ENCODE data around the gene ERGIC2.
A peak's percentile ranks its signal among the peaks of the same experiment; 100 is the strongest.

ERGIC2 gene

GRCh38 chr12:29314416-29314815, 66.6 kb downstream of the ERGIC2 start:
- Histone ChIP-seq H3K27me3 (ENCODE audit: insufficient read depth, low read length) (no peaks in the 10 kb centered on the region), H3K4me2 (ENCODE audit: low read length) (no peak overlapping the region), H2BK5ac (ENCODE audit: low read depth, low read length, poor library complexity) (no peak overlapping the region), H3K9ac (ENCODE audit: low read length) (no peak overlapping the region), H3K36me3 (ENCODE audit: control insufficient read depth in 1 of 2, insufficient read depth in 2 of 2, low read length in 2 of 2) (peaks cover 0 to 3% of the 10 kb centered on the region in 2 experiments), H4K8ac (ENCODE audit: low read depth, low read length) (no peak overlapping the region), H2BK120ac (ENCODE audit: insufficient read depth, low read length, poor library complexity) (no peak overlapping the region), H3K14ac (ENCODE audit: low read length) (no peak overlapping the region), H2AFZ (ENCODE audit: insufficient read depth, low read length, poor library complexity) (no peak overlapping the region), H2BK12ac (ENCODE audit: low read length) (no peak overlapping the region), H3K23ac (ENCODE audit: low read length) (no peak overlapping the region), H4K91ac (ENCODE audit: low read depth, low read length) (no peak overlapping the region), H2AK5ac (ENCODE audit: low read length) (no peak overlapping the region), H3K18ac (ENCODE audit: low read length) (no peak overlapping the region), H3K27ac (ENCODE audit: low read depth, low read length) (no peak overlapping the region), H3K9me3 (ENCODE audit: insufficient read depth, low read depth, low read length) (no peaks in the 10 kb centered on the region), H4K12ac (ENCODE audit: low read depth, low read length) (no peak overlapping the region), H3K4me3 (ENCODE audit: low read depth, low read length) (no peak overlapping the region), H3K79me2 (ENCODE audit: control insufficient read depth, insufficient read depth, low read length, poor library complexity) (no peaks in the 10 kb centered on the region), H3K79me1 (ENCODE audit: low read length) (no peaks in the 10 kb centered on the region), H3K4me1 (ENCODE audit: control insufficient read depth in 1 of 2, insufficient read depth in 2 of 2, low read length in 2 of 2) (peaks cover 0 to 3% of the 10 kb centered on the region in 2 experiments), H3K4ac (ENCODE audit: low read depth, low read length) (no peak overlapping the region)
- WGBS (ENCODE audit: extremely low coverage, insufficient coverage, insufficient read length): no CpG with 5 or more reads among the region's 2 CpGs
- DNase-seq: no peak

- no peaks in the 10 kb centered on the region for H3K79me1 ChIP-seq (ENCODE audit: low read length)
- H4K12ac ChIP-seq (ENCODE audit: low read depth, low read length): no peak overlapping the region
- no peaks in the 10 kb centered on the region for H3K79me2 ChIP-seq (ENCODE audit: control insufficient read depth, insufficient read depth, low read length, poor library complexity)
- H2BK120ac ChIP-seq (ENCODE audit: insufficient read depth, low read length, poor library complexity): no peak overlapping the region
- no peak overlapping the region for H4K8ac ChIP-seq (ENCODE audit: low read depth, low read length)
- no peak overlapping the region for H3K23ac ChIP-seq (ENCODE audit: low read length)
- H3K27ac ChIP-seq (ENCODE audit: low read depth, low read length): no peak overlapping the region
- H2BK5ac ChIP-seq (ENCODE audit: low read depth, low read length, poor library complexity): no peak overlapping the region
- H2AK5ac ChIP-seq (ENCODE audit: low read length): no peak overlapping the region
- no peak overlapping the region for H2BK12ac ChIP-seq (ENCODE audit: low read length)
- H3K9ac ChIP-seq (ENCODE audit: low read length): no peak overlapping the region
- H3K18ac ChIP-seq (ENCODE audit: low read length): no peak overlapping the region
- no peak overlapping the region for H3K14ac ChIP-seq (ENCODE audit: low read length)
- H4K91ac ChIP-seq (ENCODE audit: low read depth, low read length): no peak overlapping the region
- no peak overlapping the region for H3K4me2 ChIP-seq (ENCODE audit: low read length)
- no peak for DNase-seq
- no CpG with 5 or more reads among the region's 4 CpGs for WGBS (ENCODE audit: extremely low coverage, insufficient coverage, insufficient read length)
- H2AFZ ChIP-seq (ENCODE audit: insufficient read depth, low read length, poor library complexity): no peak overlapping the region
- H3K27me3 ChIP-seq (ENCODE audit: insufficient read depth, low read length): no peaks in the 10 kb centered on the region
- no peaks in the 10 kb centered on the region for H3K9me3 ChIP-seq (ENCODE audit: insufficient read depth, low read depth, low read length)
- no peak overlapping the region for H3K4ac ChIP-seq (ENCODE audit: low read depth, low read length)
- H3K4me3 ChIP-seq (ENCODE audit: low read depth, low read length): no peak overlapping the region
- H3K4me1 ChIP-seq (ENCODE audit: control insufficient read depth in 1 of 2, insufficient read depth in 2 of 2, low read length in 2 of 2): no peaks in the 10 kb centered on the region
- no peaks in the 10 kb centered on the region for H3K36me3 ChIP-seq (ENCODE audit: control insufficient read depth in 1 of 2, insufficient read depth in 2 of 2, low read length in 2 of 2)
These were observed 70.1 kb downstream of the ERGIC2 start for GRCh38 chr12:29310899-29311298.

GRCh38 chr12:29309320-29309902, 71.6 kb downstream of the ERGIC2 start:
- H3K79me2 ChIP-seq (ENCODE audit: control insufficient read depth, insufficient read depth, low read length, poor library complexity): no peaks in the 10 kb centered on the region
- no peaks in the 10 kb centered on the region for H3K4me1 ChIP-seq (ENCODE audit: control insufficient read depth in 1 of 2, insufficient read depth in 2 of 2, low read length in 2 of 2)
- no peaks in the 10 kb centered on the region for H3K36me3 ChIP-seq (ENCODE audit: control insufficient read depth in 1 of 2, insufficient read depth in 2 of 2, low read length in 2 of 2)
- no peak overlapping the region for H3K14ac ChIP-seq (ENCODE audit: low read length)
- H3K27ac ChIP-seq (ENCODE audit: low read depth, low read length): no peak overlapping the region
- H2AK5ac ChIP-seq (ENCODE audit: low read length): no peak overlapping the region
- H2AFZ ChIP-seq (ENCODE audit: insufficient read depth, low read length, poor library complexity): no peak overlapping the region
- DNase-seq: peak in 1 of 2 donors; percentile 30
- H3K4ac ChIP-seq (ENCODE audit: low read depth, low read length): no peak overlapping the region
- H3K9me3 ChIP-seq (ENCODE audit: insufficient read depth, low read depth, low read length): no peaks in the 10 kb centered on the region
- no peak overlapping the region for H2BK120ac ChIP-seq (ENCODE audit: insufficient read depth, low read length, poor library complexity)
- no peak overlapping the region for H3K23ac ChIP-seq (ENCODE audit: low read length)
- no peak overlapping the region for H3K18ac ChIP-seq (ENCODE audit: low read length)
- H3K27me3 ChIP-seq (ENCODE audit: insufficient read depth, low read length): no peaks in the 10 kb centered on the region
- no peak overlapping the region for H2BK12ac ChIP-seq (ENCODE audit: low read length)
- H4K91ac ChIP-seq (ENCODE audit: low read depth, low read length): no peak overlapping the region
- H4K12ac ChIP-seq (ENCODE audit: low read depth, low read length): no peak overlapping the region
- no peak overlapping the region for H2BK5ac ChIP-seq (ENCODE audit: low read depth, low read length, poor library complexity)
- H3K4me3 ChIP-seq (ENCODE audit: low read depth, low read length): no peak overlapping the region
- no CpG with 5 or more reads among the region's 4 CpGs for WGBS (ENCODE audit: extremely low coverage, insufficient coverage, insufficient read length)
- H3K4me2 ChIP-seq (ENCODE audit: low read length): no peak overlapping the region
- no peak overlapping the region for H3K9ac ChIP-seq (ENCODE audit: low read length)
- no peaks in the 10 kb centered on the region for H3K79me1 ChIP-seq (ENCODE audit: low read length)
- no peak overlapping the region for H4K8ac ChIP-seq (ENCODE audit: low read depth, low read length)

GRCh38 chr12:29306682-29307081, 74.3 kb downstream of the ERGIC2 start:
- Histone ChIP-seq H3K79me1 (ENCODE audit: low read length) (no peaks in the 10 kb centered on the region), H3K9me3 (ENCODE audit: insufficient read depth, low read depth, low read length) (no peaks in the 10 kb centered on the region), H3K4ac (ENCODE audit: low read depth, low read length) (no peak overlapping the region), H4K91ac (ENCODE audit: low read depth, low read length) (no peak overlapping the region), H3K36me3 (ENCODE audit: control insufficient read depth in 1 of 2, insufficient read depth in 2 of 2, low read length in 2 of 2) (no peaks in the 10 kb centered on the region), H2BK5ac (ENCODE audit: low read depth, low read length, poor library complexity) (no peak overlapping the region), H3K4me1 (ENCODE audit: control insufficient read depth in 1 of 2, insufficient read depth in 2 of 2, low read length in 2 of 2) (no peaks in the 10 kb centered on the region), H4K12ac (ENCODE audit: low read depth, low read length) (no peak overlapping the region), H3K27ac (ENCODE audit: low read depth, low read length) (no peak overlapping the region), H2AFZ (ENCODE audit: insufficient read depth, low read length, poor library complexity) (no peak overlapping the region), H4K8ac (ENCODE audit: low read depth, low read length) (no peak overlapping the region), H3K23ac (ENCODE audit: low read length) (no peak overlapping the region), H3K14ac (ENCODE audit: low read length) (no peak overlapping the region), H2BK120ac (ENCODE audit: insufficient read depth, low read length, poor library complexity) (no peak overlapping the region), H3K4me3 (ENCODE audit: low read depth, low read length) (no peak overlapping the region), H2AK5ac (ENCODE audit: low read length) (no peak overlapping the region), H3K4me2 (ENCODE audit: low read length) (no peak overlapping the region), H3K9ac (ENCODE audit: low read length) (no peak overlapping the region), H3K79me2 (ENCODE audit: control insufficient read depth, insufficient read depth, low read length, poor library complexity) (no peaks in the 10 kb centered on the region), H3K27me3 (ENCODE audit: insufficient read depth, low read length) (no peaks in the 10 kb centered on the region), H2BK12ac (ENCODE audit: low read length) (no peak overlapping the region), H3K18ac (ENCODE audit: low read length) (no peak overlapping the region)
- DNase-seq: no peak
- WGBS (ENCODE audit: extremely low coverage, insufficient coverage, insufficient read length): no CpG with 5 or more reads among the region's 2 CpGs
